Superior temporal gyrus (tissue), 1 donor: ENCODE measurements around the gene PSMC5.
"Not testable (repeated sequence)": the region's sequence is repeated elsewhere in the genome, so short reads cannot be mapped to it uniquely, and the experiment has no call there.

Experiments used
- DNase-seq: peaks from one replicate; pipeline ENCODE4 v3.0.0-alpha.2; 2016; ENCODE audit errors: extremely low spot score

The PSMC5 gene

DNA sequence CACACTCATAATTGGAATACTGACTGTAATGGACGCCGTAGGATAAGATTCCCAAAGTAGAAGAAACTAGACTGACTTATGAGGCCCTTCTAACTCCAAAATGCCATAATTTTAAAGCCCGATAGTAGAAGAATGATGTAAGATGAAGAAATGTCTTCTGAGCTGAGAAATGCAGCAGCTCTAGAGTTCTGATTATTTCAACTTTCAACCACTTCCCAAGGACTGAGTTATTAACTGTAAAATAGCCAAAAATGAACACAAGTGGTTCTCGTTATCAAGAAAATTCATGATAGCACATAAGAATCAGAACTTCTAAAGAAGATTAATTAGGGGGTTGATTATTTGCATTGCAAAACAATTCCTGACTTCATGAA, 43.0 kb downstream of the PSMC5 start:
- DNase-seq: not testable (repeated sequence)

DNA sequence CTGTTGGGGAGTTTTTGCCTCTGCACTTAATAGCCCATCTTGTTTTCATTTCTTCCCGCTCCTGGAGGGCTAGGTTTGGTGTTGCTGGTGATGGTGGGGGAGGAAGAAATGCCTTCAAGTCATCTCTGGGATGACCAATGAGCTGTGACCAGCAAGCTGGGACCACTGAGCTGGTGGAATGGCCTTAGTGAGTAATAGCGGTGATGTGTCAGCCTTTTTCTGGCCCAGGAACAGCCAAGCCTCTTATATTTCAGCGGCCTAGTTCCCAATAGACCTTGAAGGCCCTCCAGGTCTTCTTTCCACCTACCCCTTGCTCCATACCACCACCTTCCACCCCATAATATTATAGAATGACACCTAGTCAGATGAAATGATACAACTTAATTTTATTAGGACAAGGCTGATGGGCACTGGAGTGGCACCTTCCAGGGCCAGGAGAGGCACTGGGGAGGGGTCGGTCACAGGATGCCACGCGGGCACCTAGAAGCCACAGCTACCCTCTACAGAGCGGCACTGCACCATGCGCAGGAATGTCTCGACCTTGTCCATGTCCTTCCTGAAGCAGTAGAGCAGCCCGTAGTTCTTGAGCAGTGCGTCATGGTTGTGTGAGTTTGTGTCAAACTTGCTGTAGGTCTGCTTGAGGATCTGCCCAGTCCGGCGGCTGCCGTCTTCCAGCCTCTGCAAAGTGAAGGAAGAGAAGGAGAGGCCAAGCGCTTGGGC, 44.6 kb downstream of the PSMC5 start:
- DNase-seq: not testable (repeated sequence)

DNA sequence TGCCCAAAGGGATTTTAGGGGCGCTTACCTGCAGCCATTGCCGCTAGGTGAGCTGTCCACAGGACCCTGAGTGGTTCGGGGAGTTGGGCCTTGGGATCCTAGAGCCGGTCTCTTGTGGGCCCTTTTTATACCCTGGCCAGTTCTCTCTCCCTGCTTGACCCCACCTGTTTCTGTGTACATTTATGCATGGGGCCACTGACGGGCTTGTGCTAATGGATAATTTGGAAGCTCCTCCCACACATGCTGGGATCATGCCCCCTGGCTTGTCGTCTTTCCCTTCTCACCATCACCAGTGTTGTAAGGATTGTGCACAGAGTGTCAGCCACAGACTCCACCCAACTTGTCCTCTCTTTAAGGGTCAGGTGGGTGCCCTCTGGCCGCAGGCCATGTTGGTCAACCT, 46.3 kb downstream of the PSMC5 start, which contains the start of gene CSH2:
TSS of gene CSH2 (minus strand) at position 101 of the 400 bp plus-strand sequence. CDS start at position 38, 63 bp downstream.
- not testable (repeated sequence) for DNase-seq

DNA sequence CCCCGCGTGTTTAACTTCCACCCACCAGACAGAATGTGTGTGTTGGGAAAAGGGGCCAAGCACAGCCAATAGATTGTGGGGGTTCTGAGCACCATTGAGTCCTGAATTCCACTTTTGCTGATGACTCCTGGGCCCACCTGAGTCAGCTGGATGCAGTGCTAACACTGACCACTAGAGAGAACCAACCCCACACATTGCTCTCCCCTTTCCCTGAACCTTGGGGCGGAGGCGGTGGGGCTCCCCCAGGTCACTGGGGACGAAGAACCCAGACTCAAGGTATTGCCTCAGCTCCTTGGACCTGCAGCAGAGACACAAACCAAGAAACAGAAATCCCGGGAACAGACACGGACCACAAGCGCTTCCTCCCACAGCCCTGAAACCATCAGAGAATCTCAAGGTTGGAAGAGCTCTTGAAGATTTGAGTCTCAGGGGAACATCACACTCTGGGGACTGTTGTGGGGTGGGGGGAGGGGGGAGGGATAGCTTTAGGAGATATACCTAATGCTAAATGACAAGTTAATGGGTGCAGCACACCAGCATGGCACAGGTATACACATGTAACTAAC, 46.9 kb downstream of the PSMC5 start:
- DNase-seq: not testable (repeated sequence)

GRCh38 chr17:63874693-63875092, 47.5 kb downstream of the PSMC5 start:
- DNase-seq: not testable (repeated sequence)

- not testable (repeated sequence) for DNase-seq
Measured at GRCh38 chr17:63878413-63878812, 51.2 kb downstream of the PSMC5 start.

DNA sequence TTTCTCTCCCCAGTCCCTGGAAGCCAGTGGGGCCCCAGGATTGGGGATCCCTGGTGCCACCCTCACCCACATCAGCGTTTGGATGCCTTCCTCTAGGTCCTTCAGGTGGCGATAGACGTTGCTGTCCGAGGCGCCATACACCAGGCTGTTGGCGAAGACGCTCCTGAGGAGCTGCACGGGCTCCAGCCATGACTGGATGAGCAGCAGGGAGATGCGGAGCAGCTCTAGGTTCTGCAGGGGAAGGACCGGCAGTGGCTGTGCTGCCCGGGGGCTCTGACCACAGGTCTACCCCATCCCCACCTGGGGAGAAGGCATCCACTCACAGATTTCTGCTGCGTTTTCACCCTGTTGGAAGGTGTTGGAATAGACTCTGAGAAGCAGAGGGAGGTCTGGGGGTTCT, 53.5 kb downstream of the PSMC5 start:
- DNase-seq: no peak

- DNase-seq: not testable (repeated sequence)
Measured at GRCh38 chr17:63881337-63881736, 54.1 kb downstream of the PSMC5 start.
